Suprapubic skin (tissue), 3 donors: Measurements from ENCODE around the gene ZNF526.

Source experiments
- CTCF ChIP-seq, 2 donors: fragments of 200-600 bp in 1 of 2; fragments of 450-650 bp in 1 of 2; sonication (generic) in 1 of 2; IDR thresholded peaks; one replicate each; pipeline ENCODE4 v1.5.1; 2016 to 2019; ENCODE audit warnings: antibody characterized with exemption in 2 of 2, mild to moderate bottlenecking in 1 of 2, moderate library complexity in 1 of 2
- POLR2A ChIP-seq, 2 donors: fragments of 450-650 bp; IDR thresholded peaks; one replicate each; pipeline ENCODE4 v1.6.1; 2017; ENCODE audit warnings: antibody characterized with exemption in 2 of 2, mild to moderate bottlenecking in 2 of 2, moderate library complexity in 2 of 2

- TF ChIP-seq POLR2A (IDR thresholded peaks at IDR 0.05): no peak
- TF ChIP-seq CTCF (IDR thresholded peaks at IDR 0.05): no peak
Measured at GRCh38 chr19:42234364-42234763, 14.3 kb downstream of the ZNF526 start.
